ENCODE measurements around the gene PLXNA2.

Gene PLXNA2

GRCh38 chr1:208276757-208277435 lies 32.7 kb upstream of the PLXNA2 start:
- H3K27me3 ChIP-seq (ENCODE audit: insufficient read depth, low read length): no peaks in the 10 kb centered on the region; the same call in 1 of the 2 replicates
- H3K36me3 ChIP-seq (ENCODE audit: insufficient read depth, low read length): no peaks in the 10 kb centered on the region
- H3K9me3 ChIP-seq (ENCODE audit: insufficient read depth, low read depth, low read length): no peaks in the 10 kb centered on the region
- peaks cover 29% of the 10 kb centered on the region for H3K4me1 ChIP-seq (ENCODE audit: insufficient read depth, low read length)
- WGBS: 86% methylated on average over 3 of the region's 3 CpGs
- H3K4me3 ChIP-seq (ENCODE audit: low read length): no peak overlapping the region
- H3K27ac ChIP-seq (ENCODE audit: low read depth, low read length): no peak overlapping the region
- H3K9ac ChIP-seq (ENCODE audit: low read depth, low read length): no peak overlapping the region

- Histone ChIP-seq H3K4me1 (ENCODE audit: insufficient read depth, low read length) (peaks cover 40% of the 10 kb centered on the region), H3K27ac (ENCODE audit: low read depth, low read length) (no peak overlapping the region), H3K9me3 (ENCODE audit: insufficient read depth, low read depth, low read length) (no peaks in the 10 kb centered on the region), H3K4me3 (ENCODE audit: low read length) (no peak overlapping the region), H3K36me3 (ENCODE audit: insufficient read depth, low read length) (no peaks in the 10 kb centered on the region), H3K9ac (ENCODE audit: low read depth, low read length) (no peak overlapping the region), H3K27me3 (ENCODE audit: insufficient read depth, low read length) (no peaks in the 10 kb centered on the region; the same call in 1 of the 2 replicates)
- WGBS: 96% methylated on average over 2 of the region's 2 CpGs
Observed at GRCh38 chr1:208275083-208275482, 30.9 kb upstream of the PLXNA2 start.

- 95% methylated on average over 6 of the region's 6 CpGs for WGBS
Observed at GRCh38 chr1:208273386-208274017, 29.3 kb upstream of the PLXNA2 start.

GRCh38 chr1:208272713-208273112 lies 28.5 kb upstream of the PLXNA2 start:
- no peak overlapping the region for H3K9ac ChIP-seq (ENCODE audit: low read depth, low read length)
- 0 out of 2 replicates have a peak, but pooled peaks cover 4% of the 10 kb centered on the region for H3K27me3 ChIP-seq (ENCODE audit: insufficient read depth, low read length)
- no peaks in the 10 kb centered on the region for H3K36me3 ChIP-seq (ENCODE audit: insufficient read depth, low read length)
- WGBS: 73% methylated on average over 1 of the region's 1 CpG
- no peak overlapping the region for H3K4me3 ChIP-seq (ENCODE audit: low read length)
- peaks cover 27% of the 10 kb centered on the region; the same call in 1 of the 2 replicates for H3K4me1 ChIP-seq (ENCODE audit: insufficient read depth, low read length)
- H3K27ac ChIP-seq (ENCODE audit: low read depth, low read length): no peak overlapping the region
- no peaks in the 10 kb centered on the region for H3K9me3 ChIP-seq (ENCODE audit: insufficient read depth, low read depth, low read length)

More at GRCh38 chr1:208273386-208274017, 29.3 kb upstream of the PLXNA2 start:
- Histone ChIP-seq H3K4me3 (ENCODE audit: low read length) (no peak overlapping the region), H3K27ac (ENCODE audit: low read depth, low read length) (no peak overlapping the region), H3K9ac (ENCODE audit: low read depth, low read length) (no peak overlapping the region), H3K36me3 (ENCODE audit: insufficient read depth, low read length) (no peaks in the 10 kb centered on the region), H3K9me3 (ENCODE audit: insufficient read depth, low read depth, low read length) (no peaks in the 10 kb centered on the region), H3K27me3 (ENCODE audit: insufficient read depth, low read length) (0 out of 2 replicates have a peak, but pooled peaks cover 4% of the 10 kb centered on the region), H3K4me1 (ENCODE audit: insufficient read depth, low read length) (peaks cover 32% of the 10 kb centered on the region)

DNA sequence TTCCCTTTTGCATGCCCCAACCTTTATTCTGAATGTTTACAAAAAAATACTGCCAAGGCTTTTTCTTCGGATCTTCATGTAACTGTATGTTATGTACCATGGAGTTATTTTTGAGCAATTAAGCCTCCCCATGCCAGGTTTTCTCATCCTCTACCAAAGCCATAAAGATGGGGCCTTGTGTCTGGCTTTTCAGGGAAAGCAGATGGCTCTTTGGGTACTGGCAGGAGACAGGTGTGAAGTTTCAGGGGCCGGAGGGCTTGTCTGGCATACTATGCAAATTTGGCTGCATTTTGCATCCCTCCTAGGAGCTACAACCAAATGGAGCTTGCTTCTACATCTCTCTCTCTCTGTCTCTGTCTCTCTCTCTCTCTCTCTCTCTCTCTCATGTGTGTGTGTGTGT lies 28.1 kb upstream of the PLXNA2 start:
- WGBS: 43% methylated on average over 1 of the region's 2 CpGs

GRCh38 chr1:208271236-208271635 lies 27.1 kb upstream of the PLXNA2 start:
- H3K27me3 ChIP-seq (ENCODE audit: insufficient read depth, low read length): 0 out of 2 replicates have a peak, but pooled peaks cover 4% of the 10 kb centered on the region
- no peak overlapping the region for H3K27ac ChIP-seq (ENCODE audit: low read depth, low read length)
- H3K9me3 ChIP-seq (ENCODE audit: insufficient read depth, low read depth, low read length): no peaks in the 10 kb centered on the region
- no peak overlapping the region for H3K4me3 ChIP-seq (ENCODE audit: low read length)
- peaks cover 27% of the 10 kb centered on the region; the same call in 1 of the 2 replicates for H3K4me1 ChIP-seq (ENCODE audit: insufficient read depth, low read length)
- H3K9ac ChIP-seq (ENCODE audit: low read depth, low read length): no peak overlapping the region
- H3K36me3 ChIP-seq (ENCODE audit: insufficient read depth, low read length): no peaks in the 10 kb centered on the region
- WGBS: 94% methylated on average over 3 of the region's 3 CpGs

More for the DNA sequence above, 28.1 kb upstream of the PLXNA2 start:
- no peak overlapping the region for H3K9ac ChIP-seq (ENCODE audit: low read depth, low read length)
- H3K27ac ChIP-seq (ENCODE audit: low read depth, low read length): no peak overlapping the region
- peaks cover 27% of the 10 kb centered on the region; the same call in 1 of the 2 replicates for H3K4me1 ChIP-seq (ENCODE audit: insufficient read depth, low read length)
- no peaks in the 10 kb centered on the region for H3K9me3 ChIP-seq (ENCODE audit: insufficient read depth, low read depth, low read length)
- H3K4me3 ChIP-seq (ENCODE audit: low read length): no peak overlapping the region
- H3K27me3 ChIP-seq (ENCODE audit: insufficient read depth, low read length): 0 out of 2 replicates have a peak, but pooled peaks cover 4% of the 10 kb centered on the region
- H3K36me3 ChIP-seq (ENCODE audit: insufficient read depth, low read length): no peaks in the 10 kb centered on the region

GRCh38 chr1:208270651-208271141 lies 26.5 kb upstream of the PLXNA2 start:
- Histone ChIP-seq H3K9me3 (ENCODE audit: insufficient read depth, low read depth, low read length) (no peaks in the 10 kb centered on the region), H3K36me3 (ENCODE audit: insufficient read depth, low read length) (no peaks in the 10 kb centered on the region), H3K27ac (ENCODE audit: low read depth, low read length) (peak overlapping the region; percentile 56), H3K27me3 (ENCODE audit: insufficient read depth, low read length) (0 out of 2 replicates have a peak, but pooled peaks cover 4% of the 10 kb centered on the region), H3K4me3 (ENCODE audit: low read length) (no peak overlapping the region), H3K9ac (ENCODE audit: low read depth, low read length) (no peak overlapping the region), H3K4me1 (ENCODE audit: insufficient read depth, low read length) (peaks cover 27% of the 10 kb centered on the region; the same call in 1 of the 2 replicates)
- 43% methylated on average over 2 of the region's 2 CpGs for WGBS

DNA sequence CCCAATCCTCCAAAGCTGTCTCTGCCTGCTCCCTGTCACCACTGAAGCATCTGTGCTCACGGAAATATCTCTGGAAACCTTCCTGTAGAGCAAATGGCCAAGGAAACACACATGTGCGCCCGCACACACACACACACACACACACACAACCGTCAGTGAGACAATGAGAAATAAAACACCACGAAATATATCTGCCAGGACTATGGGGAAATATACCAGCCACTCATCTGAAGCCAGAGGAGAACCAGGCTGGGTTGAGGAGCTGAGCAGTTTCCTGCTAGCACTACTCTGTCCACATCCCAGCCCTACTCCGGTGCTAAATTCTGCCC lies 25.1 kb upstream of the PLXNA2 start:
- 96% methylated on average over 6 of the region's 6 CpGs for WGBS
- H3K27me3 ChIP-seq (ENCODE audit: insufficient read depth, low read length): 0 out of 2 replicates have a peak, but pooled peaks cover 4% of the 10 kb centered on the region

GRCh38 chr1:208268541-208269337 lies 24.6 kb upstream of the PLXNA2 start:
- Histone ChIP-seq H3K27ac (ENCODE audit: low read depth, low read length) (no peak overlapping the region), H3K4me3 (ENCODE audit: low read length) (no peak overlapping the region), H3K36me3 (ENCODE audit: insufficient read depth, low read length) (no peaks in the 10 kb centered on the region), H3K9me3 (ENCODE audit: insufficient read depth, low read depth, low read length) (no peaks in the 10 kb centered on the region), H3K9ac (ENCODE audit: low read depth, low read length) (no peak overlapping the region), H3K27me3 (ENCODE audit: insufficient read depth, low read length) (0 out of 2 replicates have a peak, but pooled peaks cover 4% of the 10 kb centered on the region), H3K4me1 (ENCODE audit: insufficient read depth, low read length) (peaks cover 27% of the 10 kb centered on the region; the same call in 1 of the 2 replicates)
- WGBS: 94% methylated on average over 9 of the region's 9 CpGs

More for the DNA sequence above, 25.1 kb upstream of the PLXNA2 start:
- Histone ChIP-seq H3K4me3 (ENCODE audit: low read length) (no peak overlapping the region), H3K36me3 (ENCODE audit: insufficient read depth, low read length) (no peaks in the 10 kb centered on the region), H3K4me1 (ENCODE audit: insufficient read depth, low read length) (peaks cover 27% of the 10 kb centered on the region; the same call in 1 of the 2 replicates), H3K27ac (ENCODE audit: low read depth, low read length) (no peak overlapping the region), H3K9me3 (ENCODE audit: insufficient read depth, low read depth, low read length) (no peaks in the 10 kb centered on the region), H3K9ac (ENCODE audit: low read depth, low read length) (no peak overlapping the region)

DNA sequence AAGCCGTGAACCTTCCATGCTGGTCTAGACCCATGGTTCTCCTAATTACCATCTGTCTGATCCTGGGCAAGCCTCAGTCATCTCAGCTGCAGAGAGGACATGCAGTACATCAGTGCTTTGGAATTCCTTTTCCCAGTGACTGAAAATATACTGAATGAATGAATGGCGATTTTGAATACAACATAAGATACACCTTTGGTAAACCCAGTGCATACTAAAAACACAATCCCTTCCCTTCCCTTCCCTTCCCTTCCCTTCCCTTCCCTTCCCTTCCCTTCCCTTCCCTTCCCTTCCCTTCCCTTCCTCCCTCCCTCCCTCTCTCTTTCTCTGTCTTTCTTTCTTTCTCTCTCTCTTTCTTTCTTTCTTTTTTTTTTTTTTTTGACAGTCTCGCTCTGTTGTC lies 21.3 kb upstream of the PLXNA2 start:
- WGBS: 96% methylated on average over 3 of the region's 3 CpGs
- 0 out of 2 replicates have a peak, but pooled peaks cover 4% of the 10 kb centered on the region for H3K27me3 ChIP-seq (ENCODE audit: insufficient read depth, low read length)
- H3K36me3 ChIP-seq (ENCODE audit: insufficient read depth, low read length): no peaks in the 10 kb centered on the region
- H3K4me3 ChIP-seq (ENCODE audit: low read length): no peak overlapping the region
- H3K27ac ChIP-seq (ENCODE audit: low read depth, low read length): no peak overlapping the region
- H3K9ac ChIP-seq (ENCODE audit: low read depth, low read length): no peak overlapping the region
- no peaks in the 10 kb centered on the region for H3K9me3 ChIP-seq (ENCODE audit: insufficient read depth, low read depth, low read length)
- peaks cover 10% of the 10 kb centered on the region; the same call in 1 of the 2 replicates for H3K4me1 ChIP-seq (ENCODE audit: insufficient read depth, low read length)

Data from HUES64 (cell line).